Measurements from ENCODE around the gene TMEM62.

DNA sequence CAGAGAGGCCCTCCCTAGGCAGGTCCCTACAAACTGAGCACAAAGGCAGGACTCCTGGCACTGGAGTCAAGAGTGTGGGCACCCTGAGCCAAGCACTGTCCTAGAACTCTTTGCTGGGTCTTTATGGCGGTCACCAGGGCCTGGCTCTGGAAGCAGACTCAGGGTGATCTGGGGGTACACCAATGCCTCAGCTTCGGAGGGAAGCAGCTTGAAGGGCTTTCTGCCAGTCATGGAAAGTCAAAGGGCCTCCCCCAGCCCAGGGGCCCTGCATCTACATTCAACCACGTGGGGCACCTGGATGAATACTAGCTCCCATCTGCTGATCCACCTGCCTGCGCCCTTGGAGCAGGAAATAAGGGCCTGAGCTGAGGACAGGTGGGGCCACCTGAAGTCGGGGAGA is 80.1 kb downstream of the TMEM62 start:
- TF ChIP-seq, protein P1, sequence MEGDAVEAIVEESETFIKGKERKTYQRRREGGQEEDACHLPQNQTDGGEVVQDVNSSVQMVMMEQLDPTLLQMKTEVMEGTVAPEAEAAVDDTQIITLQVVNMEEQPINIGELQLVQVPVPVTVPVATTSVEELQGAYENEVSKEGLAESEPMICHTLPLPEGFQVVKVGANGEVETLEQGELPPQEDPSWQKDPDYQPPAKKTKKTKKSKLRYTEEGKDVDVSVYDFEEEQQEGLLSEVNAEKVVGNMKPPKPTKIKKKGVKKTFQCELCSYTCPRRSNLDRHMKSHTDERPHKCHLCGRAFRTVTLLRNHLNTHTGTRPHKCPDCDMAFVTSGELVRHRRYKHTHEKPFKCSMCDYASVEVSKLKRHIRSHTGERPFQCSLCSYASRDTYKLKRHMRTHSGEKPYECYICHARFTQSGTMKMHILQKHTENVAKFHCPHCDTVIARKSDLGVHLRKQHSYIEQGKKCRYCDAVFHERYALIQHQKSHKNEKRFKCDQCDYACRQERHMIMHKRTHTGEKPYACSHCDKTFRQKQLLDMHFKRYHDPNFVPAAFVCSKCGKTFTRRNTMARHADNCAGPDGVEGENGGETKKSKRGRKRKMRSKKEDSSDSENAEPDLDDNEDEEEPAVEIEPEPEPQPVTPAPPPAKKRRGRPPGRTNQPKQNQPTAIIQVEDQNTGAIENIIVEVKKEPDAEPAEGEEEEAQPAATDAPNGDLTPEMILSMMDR (IDR thresholded peaks at IDR 0.05), result no peak
- no peak for TF ChIP-seq POLR2A (IDR thresholded peaks at IDR 0.05)
